Activated naive CD4-positive, alpha-beta T cell treated with anti-CD3 and anti-CD28 coated beads for 36 hours (primary cell): ENCODE measurements around the gene GPR15. TPM values are rescaled to one million over a fixed set of nuclear protein-coding genes. Genes with fewer than 3 reads are reported as not detected.

Source experiments
- CTCF ChIA-PET: fragments of 350-600 bp; sonication (Branson Sonifier 250); formaldehyde crosslinking; loops from one replicate; lab custom pipeline; 2021; ENCODE audit warnings: antibody characterized with exemption; lab: Charles Lee
- DNase-seq: peaks from one replicate; pipeline ENCODE4 v3.0.0-alpha.2; 2020
- H3K27ac Mint-ChIP-seq: one replicate; pipeline ENCODE4 v1.8.0; 2021; ENCODE audit warnings: mild to moderate bottlenecking, mixed read lengths
- H3K27me3 Mint-ChIP-seq: one replicate; pipeline ENCODE4 v1.8.0; 2021; ENCODE audit warnings: low read depth, mixed read lengths
- H3K36me3 Mint-ChIP-seq: one replicate; pipeline ENCODE4 v1.8.0; 2021; ENCODE audit warnings: low read depth, mixed read lengths
- H3K4me1 Mint-ChIP-seq: one replicate; pipeline ENCODE4 v1.8.0; 2021; ENCODE audit warnings: low read depth, mixed read lengths
- H3K4me3 Mint-ChIP-seq: one replicate; pipeline ENCODE4 v1.8.0; 2021; ENCODE audit warnings: mild to moderate bottlenecking, moderate library complexity, mixed read lengths
- H3K9me3 Mint-ChIP-seq: one replicate; pipeline ENCODE4 v1.8.0; 2021; ENCODE audit warnings: mixed read lengths
- intact Hi-C: fragments of 100-400 bp; cut with micrococcal nuclease; formaldehyde crosslinking; loops from one replicate; pipeline ENCODE4 v1.15.1; 2023
- total RNA-seq, 2 experiments: library from RNA; stranded (reverse); gene quantifications; one replicate each; pipeline ENCODE4 v1.2.3, GENCODE V29; 2021

Gene GPR15
- total RNA-seq = under 1 TPM; 0.25 to 0.26 TPM

DNA sequence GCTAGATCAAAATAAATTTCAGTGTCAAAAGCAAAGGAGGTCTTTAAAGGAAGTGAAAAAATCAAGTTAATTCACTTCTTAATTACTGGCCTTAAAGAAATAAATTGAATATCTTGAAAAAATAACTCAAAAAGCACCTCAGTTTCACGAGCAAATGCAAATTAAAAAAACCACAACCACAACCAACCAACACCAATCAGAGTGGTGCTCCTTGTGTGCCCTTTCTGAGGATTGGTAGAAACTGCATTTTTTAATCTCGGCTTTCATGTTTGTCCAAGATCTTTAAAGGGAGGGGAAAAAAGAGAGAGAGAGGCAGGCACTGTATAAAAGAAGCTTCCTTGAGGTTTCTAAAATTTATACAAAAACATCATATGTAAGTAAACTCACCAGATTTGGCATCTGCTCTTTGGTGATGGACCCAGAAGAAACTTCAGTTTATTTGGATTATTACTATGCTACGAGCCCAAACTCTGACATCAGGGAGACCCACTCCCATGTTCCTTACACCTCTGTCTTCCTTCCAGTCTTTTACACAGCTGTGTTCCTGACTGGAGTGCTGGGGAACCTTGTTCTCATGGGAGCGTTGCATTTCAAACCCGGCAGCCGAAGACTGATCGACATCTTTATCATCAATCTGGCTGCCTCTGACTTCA lies at the start of gene GPR15:
Gene GPR15 (plus strand): TSS at position 357 of the 653 bp plus-strand sequence. CDS start 56 bp downstream, at position 413.
- intact Hi-C loops = loop anchor here (10.0 kb wide), 1 partner anchor 657 kb away; no protein-coding TSS in a partner anchor
- Mint-ChIP-seq H3K4me1 (peaks cover 5% of the 10 kb centered on the region), H3K9me3 (no peaks in the 10 kb centered on the region), H3K4me3 (no peak within 1 kb of the TSS), H3K27me3 (peaks cover 6% of the 10 kb centered on the region), H3K36me3 (no peaks in the 10 kb centered on the region), H3K27ac (no peak within 1 kb of the TSS)
- CTCF ChIA-PET = no interaction called here
- DNase-seq = no peak

- Mint-ChIP-seq H3K4me3 (no peak overlapping the region), H3K27me3 (peaks cover 18% of the 10 kb centered on the region), H3K4me1 (no peaks in the 10 kb centered on the region), H3K36me3 (peaks cover 6% of the 10 kb centered on the region), H3K9me3 (peaks cover 33% of the 10 kb centered on the region), H3K27ac (no peak overlapping the region)
- CTCF ChIA-PET = interaction anchor here (0.6 to 1.1 kb wide), 3 partner anchors 23 to 90 kb away, joined by 3 read pairs; no protein-coding TSS in a partner anchor
- DNase-seq = no peak
- intact Hi-C loops = no loop called here
Observed at GRCh38 chr3:98482717-98483482, 48.9 kb upstream of the GPR15 start.

GRCh38 chr3:98483626-98484025 lies 48.2 kb upstream of the GPR15 start:
- CTCF ChIA-PET = interaction anchor here (0.6 kb wide), 1 partner anchor 27 kb away, joined by 3 read pairs; no protein-coding TSS in a partner anchor
- peaks cover 40% of the 10 kb centered on the region for H3K9me3 Mint-ChIP-seq
- H3K4me3 Mint-ChIP-seq = no peak overlapping the region

DNA sequence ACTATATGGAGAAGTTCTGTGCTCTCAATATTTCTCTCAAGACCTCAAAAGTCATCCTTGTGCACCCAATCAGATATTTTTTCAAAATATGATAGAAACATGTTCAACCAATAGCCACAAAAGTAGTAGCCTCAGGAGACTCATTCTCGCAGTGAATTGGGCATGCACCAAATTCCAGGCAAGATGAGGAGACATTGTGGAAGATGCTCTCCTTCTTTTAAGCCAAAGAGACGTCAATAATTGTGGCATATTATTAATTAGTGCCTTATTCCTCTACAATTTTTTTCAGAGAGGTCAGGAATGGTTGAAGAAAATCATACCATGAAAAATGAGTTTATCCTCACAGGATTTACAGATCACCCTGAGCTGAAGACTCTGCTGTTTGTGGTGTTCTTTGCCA lies 34.4 kb upstream of the GPR15 start, which contains the start of gene OR5K2:
Gene OR5K2 (plus strand): TSS at position 301 of the 400 bp plus-strand sequence. CDS start 0 bp downstream, at position 301.
- intact Hi-C loops = no loop called here
- no peaks in the 10 kb centered on the region for H3K4me1 Mint-ChIP-seq
- no peak within 1 kb of the TSS for H3K4me3 Mint-ChIP-seq
- CTCF ChIA-PET = no interaction called here
- H3K9me3 Mint-ChIP-seq = no peaks in the 10 kb centered on the region
- no peak within 1 kb of the TSS for H3K27ac Mint-ChIP-seq
- DNase-seq = no peak
- H3K27me3 Mint-ChIP-seq = no peaks in the 10 kb centered on the region
- H3K36me3 Mint-ChIP-seq = no peaks in the 10 kb centered on the region

More at GRCh38 chr3:98483626-98484025, 48.2 kb upstream of the GPR15 start:
- no peak for DNase-seq
- H3K27me3 Mint-ChIP-seq = peaks cover 18% of the 10 kb centered on the region
- intact Hi-C loops = no loop called here
- H3K36me3 Mint-ChIP-seq = peaks cover 6% of the 10 kb centered on the region
- H3K4me1 Mint-ChIP-seq = no peaks in the 10 kb centered on the region
- H3K27ac Mint-ChIP-seq = no peak overlapping the region

DNA sequence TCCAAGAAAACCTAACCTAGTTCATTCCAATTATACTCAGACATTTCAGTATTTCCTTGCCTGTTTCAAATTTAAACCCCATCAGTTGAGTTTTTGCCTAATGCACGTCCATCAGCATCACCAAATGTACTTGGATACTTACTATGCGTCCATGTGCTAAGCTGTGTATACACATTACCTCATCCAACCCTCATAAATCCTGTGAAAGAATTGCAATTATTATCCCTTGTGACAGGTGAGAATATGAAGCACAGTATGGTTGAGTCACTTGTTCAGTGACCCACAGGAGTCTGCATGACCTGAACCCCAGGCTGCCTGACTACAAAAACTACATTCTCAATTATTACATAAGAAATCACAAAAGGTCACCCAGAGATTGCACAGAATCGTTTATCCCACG lies 31.8 kb upstream of the GPR15 start:
- Mint-ChIP-seq H3K4me1 (no peaks in the 10 kb centered on the region), H3K27ac (no peak overlapping the region), H3K4me3 (no peak overlapping the region), H3K27me3 (no peaks in the 10 kb centered on the region), H3K36me3 (no peaks in the 10 kb centered on the region), H3K9me3 (no peaks in the 10 kb centered on the region)
- intact Hi-C loops = no loop called here
- CTCF ChIA-PET = no interaction called here
- DNase-seq = no peak

GRCh38 chr3:98501270-98501669 lies 30.5 kb upstream of the GPR15 start:
- CTCF ChIA-PET = no interaction called here
- Mint-ChIP-seq H3K36me3 (peaks cover 3% of the 10 kb centered on the region), H3K27ac (no peak overlapping the region), H3K27me3 (no peaks in the 10 kb centered on the region), H3K4me3 (no peak overlapping the region), H3K4me1 (no peaks in the 10 kb centered on the region), H3K9me3 (no peaks in the 10 kb centered on the region)
- intact Hi-C loops = no loop called here
- no peak for DNase-seq

DNA sequence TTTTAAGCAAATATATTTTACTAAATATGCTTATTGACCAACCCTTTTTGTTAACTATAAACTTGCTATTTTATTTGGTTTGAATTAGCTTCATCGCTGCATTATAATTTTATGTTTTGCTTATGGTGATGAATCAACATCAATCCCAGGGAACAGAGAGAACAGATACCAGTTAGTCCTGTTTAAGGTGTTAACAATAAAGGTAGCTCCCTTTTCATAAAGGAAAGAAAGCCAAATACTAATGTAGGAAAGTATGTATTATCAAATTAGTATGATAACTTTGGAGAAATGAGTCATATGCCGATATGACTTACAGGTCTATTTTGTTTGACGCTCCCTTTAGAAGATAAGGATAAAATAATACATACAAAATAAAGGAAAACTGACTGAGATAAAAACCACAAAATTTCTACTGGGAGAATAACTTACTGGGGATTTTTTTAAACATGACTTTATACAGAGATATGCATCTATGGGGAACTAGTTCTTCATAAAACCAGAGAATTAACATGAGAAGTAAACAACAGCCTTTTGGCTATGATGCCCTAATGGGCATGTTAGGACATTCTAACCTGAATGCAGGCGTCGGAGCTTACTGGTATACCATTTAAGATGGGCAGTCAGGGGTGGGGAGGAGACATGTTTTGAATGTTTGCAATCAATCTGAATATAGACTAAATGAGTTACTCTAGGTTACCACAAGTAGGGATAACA lies 29.8 kb upstream of the GPR15 start:
- intact Hi-C loops = no loop called here
- H3K4me3 Mint-ChIP-seq = no peak overlapping the region
- no peak for DNase-seq
- no peaks in the 10 kb centered on the region for H3K27me3 Mint-ChIP-seq
- CTCF ChIA-PET = interaction anchor here (0.7 to 1.3 kb wide), 2 partner anchors 41 to 88 kb away, joined by 3 read pairs; no protein-coding TSS in a partner anchor
- H3K4me1 Mint-ChIP-seq = no peaks in the 10 kb centered on the region
- no peaks in the 10 kb centered on the region for H3K9me3 Mint-ChIP-seq
- no peak overlapping the region for H3K27ac Mint-ChIP-seq
- H3K36me3 Mint-ChIP-seq = peaks cover 6% of the 10 kb centered on the region

GRCh38 chr3:98504539-98504938 lies 27.2 kb upstream of the GPR15 start:
- peaks cover 18% of the 10 kb centered on the region for H3K36me3 Mint-ChIP-seq
- no peaks in the 10 kb centered on the region for H3K27me3 Mint-ChIP-seq
- no peak overlapping the region for H3K4me3 Mint-ChIP-seq
- H3K9me3 Mint-ChIP-seq = no peaks in the 10 kb centered on the region
- DNase-seq = no peak
- CTCF ChIA-PET = no interaction called here
- intact Hi-C loops = no loop called here
- H3K27ac Mint-ChIP-seq = no peak overlapping the region
- H3K4me1 Mint-ChIP-seq = peaks cover 3% of the 10 kb centered on the region

- H3K4me1 Mint-ChIP-seq = peaks cover 3% of the 10 kb centered on the region
- no peak overlapping the region for H3K27ac Mint-ChIP-seq
- CTCF ChIA-PET = no interaction called here
- DNase-seq = no peak
- H3K36me3 Mint-ChIP-seq = peaks cover 27% of the 10 kb centered on the region
- H3K9me3 Mint-ChIP-seq = no peaks in the 10 kb centered on the region
- H3K4me3 Mint-ChIP-seq = no peak overlapping the region
- no peaks in the 10 kb centered on the region for H3K27me3 Mint-ChIP-seq
- intact Hi-C loops = no loop called here
Observed at GRCh38 chr3:98508582-98508981, 23.2 kb upstream of the GPR15 start.

- CTCF ChIA-PET = interaction anchor here (1.2 kb wide), 1 partner anchor 61 kb away, joined by 4 read pairs; no protein-coding TSS in a partner anchor
- no peak for DNase-seq
- Mint-ChIP-seq H3K36me3 (peaks cover 35% of the 10 kb centered on the region), H3K27ac (no peak overlapping the region), H3K27me3 (no peaks in the 10 kb centered on the region), H3K9me3 (no peaks in the 10 kb centered on the region), H3K4me3 (no peak overlapping the region), H3K4me1 (peaks cover 8% of the 10 kb centered on the region)
- intact Hi-C loops = no loop called here
Observed at GRCh38 chr3:98512576-98512975, 19.2 kb upstream of the GPR15 start.

- H3K27ac Mint-ChIP-seq = no peak overlapping the region
- DNase-seq = no peak
- peaks cover 9% of the 10 kb centered on the region for H3K4me1 Mint-ChIP-seq
Observed at GRCh38 chr3:98513091-98513511, 18.7 kb upstream of the GPR15 start.

GRCh38 chr3:98513736-98514135 lies 18.0 kb upstream of the GPR15 start:
- intact Hi-C loops = no loop called here
- DNase-seq = no peak
- CTCF ChIA-PET = interaction anchor here (0.6 to 1.2 kb wide), 4 partner anchors 24 to 79 kb away, joined by 3 to 4 read pairs (median 3); no protein-coding TSS in a partner anchor
- Mint-ChIP-seq H3K9me3 (no peaks in the 10 kb centered on the region), H3K4me1 (peaks cover 13% of the 10 kb centered on the region), H3K36me3 (peaks cover 31% of the 10 kb centered on the region), H3K27me3 (no peaks in the 10 kb centered on the region), H3K27ac (no peak overlapping the region), H3K4me3 (no peak overlapping the region)

More at GRCh38 chr3:98513091-98513511, 18.7 kb upstream of the GPR15 start:
- Mint-ChIP-seq H3K36me3 (peaks cover 34% of the 10 kb centered on the region), H3K27me3 (no peaks in the 10 kb centered on the region), H3K4me3 (no peak overlapping the region), H3K9me3 (no peaks in the 10 kb centered on the region)
- intact Hi-C loops = no loop called here
- CTCF ChIA-PET = interaction anchor here (1.2 kb wide), 1 partner anchor 61 kb away, joined by 4 read pairs; no protein-coding TSS in a partner anchor
